IPS-NIHi11 (cell line): ENCODE results near the gene CAST.

Experiments used
- DNase-seq: peaks from one replicate; pipeline ENCODE4 v3.0.0; 2012; ENCODE audit warnings: mixed read lengths, low spot score

CAST gene

GRCh38 chr5:96818125-96818788 is 156.1 kb downstream of the CAST start:
- no peak for DNase-seq

- no peak for DNase-seq
Measured at GRCh38 chr5:96819806-96820205, 157.6 kb downstream of the CAST start.

GRCh38 chr5:96821260-96821916 is 159.2 kb downstream of the CAST start:
- no peak for DNase-seq

GRCh38 chr5:96822686-96823459 is 160.7 kb downstream of the CAST start:
- DNase-seq = no peak

GRCh38 chr5:96823900-96824380 is 161.8 kb downstream of the CAST start:
- DNase-seq = no peak
